HepG2 (cell line): ENCODE measurements around the gene TXNL4B. TPM values are rescaled to one million over a fixed set of nuclear protein-coding genes. Genes with fewer than 3 reads are reported as not detected.
A peak's percentile ranks its signal among the peaks of the same experiment; 100 is the strongest.

Experiments
- ATAC-seq: fragments of 200-7000 bp; cut with Tn5 transposase; 3 replicates; pipeline ENCODE4 v1.9.1; 2020; ENCODE audit warnings: mild to moderate bottlenecking, moderate library complexity
- BruUV-seq: library from RNA; stranded (reverse); fragments of 400-500 nt; replicated peaks from 2 replicates; lab custom pipeline; 2021; lab: Mats Ljungman, UMichigan
- CTCF ChIA-PET: fragments of 300-600 bp; formaldehyde crosslinking; extraction: SDS; loops from one replicate; lab custom pipeline; 2021; ENCODE audit warnings: low total read pairs, inconsistent platforms, low intra/inter-chr PET ratio; lab: Yijun Ruan, JAX
- POLR2A ChIA-PET: fragments of 350-600 bp; sonication (Branson Sonifier 250); formaldehyde crosslinking; loops from one replicate; lab custom pipeline; 2020; ENCODE audit warnings: antibody characterized with exemption, inconsistent platforms; lab: Yijun Ruan, JAX
- DNase-seq: peaks from one replicate; pipeline ENCODE4 v3.0.0-alpha.2; 2015; ENCODE audit warnings: low spot score
- FAIRE-seq: peaks from 3 replicates; lab custom pipeline; 2011; peaks lifted over from hg19 to GRCh38; lab: Jason Lieb, UNC
- H2AFZ ChIP-seq: one replicate; pipeline ENCODE4 v1.6.1; 2011; ENCODE audit warnings: low read length, inconsistent platforms
- H3K27ac ChIP-seq: fragments of 300-600 bp; 3 replicates; pipeline ENCODE4 v1.8.0; 2011; ENCODE audit warnings: mixed run types, mild to moderate bottlenecking, mixed read lengths, low read length, inconsistent platforms; ENCODE audit not compliant: insufficient read depth; ENCODE audit errors: extremely low read length
- H3K27me3 ChIP-seq, 2 experiments: fragments of 200-600 bp in 1 of 2; 2 replicates in 1 of 2; 3 replicates in 1 of 2; pipeline versions ENCODE4 v1.6.0 to v1.8.0; 2011; ENCODE audit warnings: low read length in 2 of 2, mild to moderate bottlenecking in 2 of 2, moderate library complexity in 2 of 2, inconsistent platforms in 1 of 2; ENCODE audit not compliant: insufficient read depth in 2 of 2, control insufficient read depth in 1 of 2
- H3K36me3 ChIP-seq, 2 experiments: fragments of 200-600 bp in 1 of 2; replicated peaks in 1 of 2; 2 replicates in 1 of 2; 3 replicates in 1 of 2; pipeline versions ENCODE4 v1.5.1 to v1.8.0; 2011; ENCODE audit warnings: low read length in 2 of 2, inconsistent platforms in 1 of 2; ENCODE audit not compliant: insufficient read depth in 2 of 2, control insufficient read depth in 1 of 2
- H3K4me1 ChIP-seq: 2 replicates; pipeline ENCODE4 v1.5.1; 2012; ENCODE audit warnings: low read length, inconsistent platforms; ENCODE audit not compliant: insufficient read depth
- H3K4me2 ChIP-seq: 2 replicates; pipeline ENCODE4 v1.6.0; 2011; ENCODE audit warnings: low read depth, low read length, inconsistent platforms
- H3K4me3 ChIP-seq, 3 experiments: fragments of 200-600 bp in 1 of 3; sonication (generic), shearing (Covaris generic) in 1 of 3; replicated peaks in 1 of 3; 2 replicates each; pipeline ENCODE4 v1.5.1; 2011 to 2016; ENCODE audit warnings: low read length in 3 of 3, inconsistent platforms in 2 of 3, low read depth in 2 of 3, mild to moderate bottlenecking in 2 of 3, control low read depth in 1 of 3, mixed read lengths in 1 of 3; ENCODE audit not compliant: insufficient read depth in 1 of 3
- H3K79me2 ChIP-seq: one replicate; pipeline ENCODE4 v1.6.1; 2011; ENCODE audit warnings: low read length, inconsistent platforms; ENCODE audit not compliant: insufficient read depth
- H3K9ac ChIP-seq: 2 replicates; pipeline ENCODE4 v1.6.0; 2011; ENCODE audit warnings: mild to moderate bottlenecking, low read depth, low read length, inconsistent platforms; ENCODE audit not compliant: insufficient read depth
- H3K9me3 ChIP-seq: 2 replicates; pipeline ENCODE4 v1.5.1; 2012; ENCODE audit warnings: mild to moderate bottlenecking, low read length
- H4K20me1 ChIP-seq: 2 replicates; pipeline ENCODE4 v1.6.0; 2011; ENCODE audit warnings: inconsistent platforms, mild to moderate bottlenecking, low read length, moderate library complexity; ENCODE audit not compliant: insufficient read depth
- AKNA ChIP-seq: sonication (generic); formaldehyde crosslinking; IDR thresholded peaks from 2 replicates; pipeline ENCODE4 v1.4.0; 2020; ENCODE audit warnings: missing genetic modification reagents, borderline replicate concordance
- CC2D1A ChIP-seq: sonication (generic); formaldehyde crosslinking; IDR thresholded peaks from 2 replicates; pipeline ENCODE4 v1.8.1; 2023; ENCODE audit warnings: mild to moderate bottlenecking, missing genetic modification reagents
- FOXO4 ChIP-seq: sonication (generic); formaldehyde crosslinking; conservative IDR thresholded peaks from 2 replicates; pipeline ENCODE4 v1.8.1; 2023; ENCODE audit warnings: missing genetic modification reagents
- GATAD2A ChIP-seq: IDR thresholded peaks from 2 replicates; pipeline ENCODE4 v1.6.1; 2016
- KDM1A ChIP-seq: IDR thresholded peaks from 2 replicates; pipeline ENCODE4 v1.6.1; 2016; ENCODE audit warnings: missing compliant biosample characterization
- PPARG ChIP-seq: conservative IDR thresholded peaks from 2 replicates; pipeline ENCODE4 v1.6.1; 2016; ENCODE audit warnings: missing biosample characterization, missing genetic modification reagents
- ZBTB1 ChIP-seq: sonication (generic); formaldehyde crosslinking; IDR thresholded peaks from 2 replicates; pipeline ENCODE4 v1.4.0; 2020; ENCODE audit warnings: missing genetic modification reagents, borderline replicate concordance
- ZBTB43 ChIP-seq: sonication (generic); formaldehyde crosslinking; conservative IDR thresholded peaks from 2 replicates; pipeline ENCODE4 v1.4.0; 2020; ENCODE audit warnings: missing genetic modification reagents
- ZFP91 ChIP-seq: sonication (generic); formaldehyde crosslinking; IDR thresholded peaks from 2 replicates; pipeline ENCODE4 v1.9.0; 2022; ENCODE audit warnings: missing genetic modification reagents, mild to moderate bottlenecking, borderline replicate concordance
- ZMYM4 ChIP-seq: sonication (generic); formaldehyde crosslinking; IDR thresholded peaks from 2 replicates; pipeline ENCODE4 v1.8.1; 2023; ENCODE audit warnings: mild to moderate bottlenecking, missing genetic modification reagents
- ZNF121 ChIP-seq: sonication (generic); formaldehyde crosslinking; IDR thresholded peaks from 2 replicates; pipeline ENCODE4 v1.5.0; 2020; ENCODE audit warnings: mild to moderate bottlenecking, missing genetic modification reagents
- ZNF207 ChIP-seq: fragments of 450-650 bp; IDR thresholded peaks from 2 replicates; pipeline ENCODE4 v1.6.1; 2016; ENCODE audit warnings: antibody characterized with exemption, borderline replicate concordance
- ZNF24 ChIP-seq: fragments of 450-650 bp; IDR thresholded peaks from 2 replicates; pipeline ENCODE4 v1.6.1; 2017; ENCODE audit warnings: antibody characterized with exemption, mild to moderate bottlenecking
- WGBS: methylation state at CpG from one replicate; pipeline ENCODE4 v1.1.6; 2017; ENCODE audit warnings: low lambda C conversion rate; 5-methylcytosine and 5-hydroxymethylcytosine counted together
- in situ Hi-C: cut with HindIII; loops from 2 replicates; pipeline ENCODE4 v1.10.0; 2017; ENCODE audit warnings: low pct_unique_long_range_greater_than_20kb; ENCODE audit not compliant: extremely low pct_ligation_motif_present
- intact Hi-C: fragments of 100-400 bp; cut with micrococcal nuclease; formaldehyde crosslinking; loops from one replicate; pipeline ENCODE4 v1.10.0; 2022; ENCODE audit not compliant: unreplicated experiment
- polyA plus RNA-seq, 8 experiments: library from polyadenylated mRNA; depleted of rRNA in 3 of 8; stranded (reverse) in 7 of 8; unstranded in 1 of 8; fragments of >200 nt; fragmentation: Illumina TruSeq in 4 of 8; extraction: Trizol in 4 of 8; gene quantifications; 2 replicates each; pipeline versions ENCODE4 v1.2.1 to v1.2.3, GENCODE V29; 2011 to 2016; ENCODE audit warnings: low read depth in 4 of 8, missing spikeins in 1 of 8, mixed read lengths in 1 of 8; ENCODE audit not compliant: insufficient read depth in 1 of 8
- total RNA-seq, 5 experiments: library from RNA; depleted of rRNA; stranded (reverse); fragments of >200 nt; fragmentation: Illumina TruSeq; extraction: Trizol; gene quantifications; 2 replicates each; pipeline ENCODE4 v1.2.3, GENCODE V29; 2016; ENCODE audit warnings: low read depth in 1 of 5

The TXNL4B gene
- total and polyA plus RNA-seq, 2 of the 13 experiments (the other 11 are each of a cell fraction or from before 2014, with no cell fraction given) = 17.4 to 18.3 TPM

- no peak; the same call in 1 of the 2 replicates for TF ChIP-seq ZBTB43 (CRISPR knock-in tag)
- TF ChIP-seq FOXO4 (CRISPR knock-in tag) = no peak
- TF ChIP-seq ZNF24 = no peak
Observed at GRCh38 chr16:72092832-72093447, 480 bp downstream of the TXNL4B start (continued).

GRCh38 chr16:72091217-72091616, 2.2 kb downstream of the TXNL4B start:
- no TSS peak for BruUV-seq
- peak overlapping the region; percentile 91 for H3K4me2 ChIP-seq
- intact Hi-C loops = no loop called here
- peak overlapping the region; percentile 10; the same call in 1 of the 2 replicates for H3K9ac ChIP-seq
- peaks cover 14 to 47% of the 10 kb centered on the region in 2 experiments for H3K36me3 ChIP-seq
- peak overlapping the region; percentile 1 for H3K27ac ChIP-seq
- CTCF ChIA-PET = interaction anchor here (0.9 kb wide), 1 partner anchor 24 kb away, joined by 4 read pairs; no protein-coding TSS in a partner anchor
- no peak overlapping the region for H2AFZ ChIP-seq
- peaks cover 0 to 4% of the 10 kb centered on the region in 2 experiments; a peak in 1 of 5 replicates for H3K27me3 ChIP-seq
- ATAC-seq = no peak
- 44% methylated on average over 3 of the region's 3 CpGs for whole genome bisulfite sequencing
- peak; percentile 27 for DNase-seq
- peak overlapping the region in 2 of 3 experiments; percentile 98 to 100; a peak in 4 of 6 replicates for H3K4me3 ChIP-seq
- H3K4me1 ChIP-seq = peaks cover 48% of the 10 kb centered on the region
- no peaks in the 10 kb centered on the region; the same call in none of the 2 replicates for H4K20me1 ChIP-seq
- peaks cover 64% of the 10 kb centered on the region for H3K79me2 ChIP-seq
- FAIRE-seq = no peak
- POLR2A ChIA-PET = interaction anchor here (4.3 to 4.7 kb wide), 3 partner anchors 19 to 37 kb away, joined by 18 to 51 read pairs (median 36); partner anchors contain the start of gene HP
- in situ Hi-C loops = no loop called here
- no peaks in the 10 kb centered on the region for H3K9me3 ChIP-seq
- TF ChIP-seq CC2D1A (CRISPR knock-in tag) (no peak), ZBTB1 (CRISPR knock-in tag) (no peak), ZNF121 (CRISPR knock-in tag) (0 out of 2 replicates have a peak, but pooled peaks have one; percentile 22), ZNF207 (no peak), ZFP91 (CRISPR knock-in tag) (0 out of 2 replicates have a peak, but pooled peaks have one; percentile 16), GATAD2A (CRISPR knock-in tag) (no peak), ZMYM4 (CRISPR knock-in tag) (peak; percentile 42; the same call in 1 of the 2 replicates), KDM1A (CRISPR knock-in tag) (0 out of 2 replicates have a peak, but pooled peaks have one; percentile 42), PPARG (0 out of 2 replicates have a peak, but pooled peaks have one; percentile 15), AKNA (CRISPR knock-in tag) (no peak)
